HG03095 (cell line): ENCODE measurements around the gene BICC1.

Source experiments
- ATAC-seq: cut with Tn5 transposase; IDR thresholded peaks from one replicate; pipeline ENCODE4 v1.9.1; 2021; ENCODE audit warnings: moderate library complexity; ENCODE audit not compliant: unreplicated experiment

BICC1 gene, protein sequence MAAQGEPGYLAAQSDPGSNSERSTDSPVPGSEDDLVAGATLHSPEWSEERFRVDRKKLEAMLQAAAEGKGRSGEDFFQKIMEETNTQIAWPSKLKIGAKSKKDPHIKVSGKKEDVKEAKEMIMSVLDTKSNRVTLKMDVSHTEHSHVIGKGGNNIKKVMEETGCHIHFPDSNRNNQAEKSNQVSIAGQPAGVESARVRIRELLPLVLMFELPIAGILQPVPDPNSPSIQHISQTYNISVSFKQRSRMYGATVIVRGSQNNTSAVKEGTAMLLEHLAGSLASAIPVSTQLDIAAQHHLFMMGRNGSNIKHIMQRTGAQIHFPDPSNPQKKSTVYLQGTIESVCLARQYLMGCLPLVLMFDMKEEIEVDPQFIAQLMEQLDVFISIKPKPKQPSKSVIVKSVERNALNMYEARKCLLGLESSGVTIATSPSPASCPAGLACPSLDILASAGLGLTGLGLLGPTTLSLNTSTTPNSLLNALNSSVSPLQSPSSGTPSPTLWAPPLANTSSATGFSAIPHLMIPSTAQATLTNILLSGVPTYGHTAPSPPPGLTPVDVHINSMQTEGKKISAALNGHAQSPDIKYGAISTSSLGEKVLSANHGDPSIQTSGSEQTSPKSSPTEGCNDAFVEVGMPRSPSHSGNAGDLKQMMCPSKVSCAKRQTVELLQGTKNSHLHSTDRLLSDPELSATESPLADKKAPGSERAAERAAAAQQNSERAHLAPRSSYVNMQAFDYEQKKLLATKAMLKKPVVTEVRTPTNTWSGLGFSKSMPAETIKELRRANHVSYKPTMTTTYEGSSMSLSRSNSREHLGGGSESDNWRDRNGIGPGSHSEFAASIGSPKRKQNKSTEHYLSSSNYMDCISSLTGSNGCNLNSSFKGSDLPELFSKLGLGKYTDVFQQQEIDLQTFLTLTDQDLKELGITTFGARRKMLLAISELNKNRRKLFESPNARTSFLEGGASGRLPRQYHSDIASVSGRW

GRCh38 chr10:58512491-58513187, at the start of gene BICC1:
Gene BICC1, plus strand, starts transcription at chr10:58512872. Its CDS starts 272 bp downstream, at chr10:58513144.
- no peak for ATAC-seq

GRCh38 chr10:58464956-58465355, 47.7 kb upstream of the BICC1 start:
- no peak for ATAC-seq

- ATAC-seq: no peak
Measured at GRCh38 chr10:58465629-58466028, 47.0 kb upstream of the BICC1 start.

DNA sequence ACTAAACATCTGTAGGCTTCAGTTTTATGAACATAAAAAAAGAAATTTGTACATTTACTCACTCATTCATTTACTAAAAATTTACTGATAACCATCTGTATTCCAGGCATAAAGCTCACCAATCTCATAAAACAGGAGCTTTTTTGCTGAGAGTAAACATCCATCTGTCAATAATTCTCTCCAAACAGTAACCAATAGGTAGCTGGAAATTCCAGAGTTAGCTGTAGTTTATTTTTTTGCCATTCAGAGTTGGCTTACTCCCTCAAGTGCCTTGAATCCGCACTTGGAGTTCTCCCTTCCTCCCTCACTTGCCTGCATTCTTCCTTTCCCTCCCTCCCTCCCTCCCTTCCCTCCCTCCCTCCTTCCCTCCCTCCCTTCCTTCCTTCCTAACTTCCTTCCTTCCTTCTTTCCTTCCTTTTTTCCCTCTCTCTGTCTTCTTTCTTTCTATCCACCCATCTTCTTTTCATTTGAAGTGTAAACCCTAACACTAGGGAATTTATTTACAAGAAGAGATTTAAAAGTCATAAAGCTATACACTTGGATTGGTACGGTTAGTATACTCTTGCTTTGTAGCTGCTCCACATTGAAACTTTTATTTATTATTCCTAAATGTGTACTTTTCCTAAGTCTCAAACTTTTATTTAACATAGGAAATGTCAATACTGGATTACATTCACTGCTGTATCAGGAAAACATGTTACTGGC, 44.6 kb upstream of the BICC1 start:
- no peak for ATAC-seq

DNA sequence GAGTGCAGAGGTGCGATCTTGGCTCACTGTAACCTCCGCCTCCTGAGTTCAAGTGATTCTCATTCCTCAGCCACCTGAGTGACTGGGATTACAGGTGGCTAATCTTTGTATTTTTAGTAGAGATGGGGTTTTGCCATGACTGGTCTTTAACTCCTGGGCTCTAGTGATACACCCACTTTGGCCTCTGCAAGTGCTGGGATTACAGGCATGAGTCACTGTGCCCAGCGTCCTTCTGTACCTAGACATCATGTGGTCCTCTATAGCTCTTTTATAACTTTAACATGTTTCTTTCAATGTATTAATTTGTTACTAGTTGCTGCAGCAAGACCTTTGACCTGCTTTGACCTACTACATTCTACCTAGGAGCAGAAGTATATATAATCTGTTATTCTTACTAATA, 38.7 kb upstream of the BICC1 start:
- ATAC-seq: no peak

GRCh38 chr10:58475322-58476277, 37.1 kb upstream of the BICC1 start:
- no peak for ATAC-seq

GRCh38 chr10:58477122-58477521, 35.5 kb upstream of the BICC1 start:
- no peak for ATAC-seq

GRCh38 chr10:58477902-58478301, 34.8 kb upstream of the BICC1 start:
- ATAC-seq: no peak

- no peak for ATAC-seq
Measured at GRCh38 chr10:58479045-58479444, 33.6 kb upstream of the BICC1 start.

- no peak for ATAC-seq
Measured at GRCh38 chr10:58480321-58480720, 32.4 kb upstream of the BICC1 start.

DNA sequence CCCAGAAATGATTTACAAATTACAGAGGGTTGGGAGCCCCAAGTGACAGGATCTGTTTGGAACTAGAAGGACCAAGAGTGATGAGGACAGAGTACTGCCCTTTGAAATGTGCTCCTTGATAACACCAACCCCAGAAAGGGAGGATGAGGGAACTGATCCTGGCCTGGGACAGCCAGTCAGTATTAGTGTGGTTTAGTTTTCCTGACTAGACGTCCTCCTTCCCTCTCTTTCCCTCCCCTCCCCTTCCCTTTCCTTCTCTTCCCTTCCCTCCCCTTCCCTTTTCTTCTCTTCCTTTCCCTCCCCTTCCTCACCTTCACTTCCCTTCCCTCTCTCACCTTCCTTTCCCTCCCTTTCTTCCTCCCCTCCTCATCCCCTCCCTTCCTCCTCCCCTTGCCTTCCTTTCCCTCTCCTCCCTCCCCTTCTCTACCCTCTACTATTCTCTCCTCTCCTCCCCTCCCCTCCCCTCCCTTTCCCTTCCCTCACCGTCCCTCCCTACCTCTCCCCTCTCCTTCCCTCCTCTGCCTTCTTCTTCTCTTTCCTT, 31.0 kb upstream of the BICC1 start:
- ATAC-seq: no peak

DNA sequence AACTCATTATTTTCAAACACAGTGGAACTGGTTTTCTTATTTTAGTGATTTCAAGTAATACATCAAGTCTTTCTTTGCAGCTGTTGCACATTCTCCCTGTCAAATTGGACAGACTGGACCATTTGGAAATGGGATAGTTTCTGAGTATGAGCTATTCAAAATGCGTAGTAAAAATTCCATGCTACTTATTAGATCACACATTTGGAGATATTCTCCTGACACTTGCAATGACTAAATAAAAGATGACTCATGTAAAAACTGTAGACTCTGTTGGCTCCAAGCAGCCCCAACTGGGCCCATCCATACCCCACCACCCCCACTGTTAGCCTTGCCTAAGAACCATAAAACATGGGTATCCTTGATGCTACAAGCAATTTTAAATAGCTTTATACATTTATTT, 25.9 kb upstream of the BICC1 start:
- no peak for ATAC-seq

DNA sequence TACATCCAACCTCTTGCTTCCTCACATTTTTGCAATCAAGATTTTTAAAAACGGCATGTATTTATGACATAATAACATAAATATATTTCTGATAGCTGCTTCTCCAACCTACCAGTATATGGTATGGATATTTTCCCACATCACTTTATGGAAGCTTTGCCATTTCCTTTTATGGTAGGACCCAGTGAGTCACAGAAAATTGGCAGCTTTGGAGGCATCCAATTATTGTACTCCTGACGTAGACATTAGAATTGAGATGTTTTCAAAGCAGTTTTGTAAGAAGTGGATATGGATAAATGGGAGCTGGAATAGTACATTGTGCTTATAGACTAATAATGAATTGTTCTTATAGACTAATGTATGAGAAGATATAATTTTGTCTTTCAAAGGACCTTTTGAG, 23.8 kb upstream of the BICC1 start:
- ATAC-seq: no peak

DNA sequence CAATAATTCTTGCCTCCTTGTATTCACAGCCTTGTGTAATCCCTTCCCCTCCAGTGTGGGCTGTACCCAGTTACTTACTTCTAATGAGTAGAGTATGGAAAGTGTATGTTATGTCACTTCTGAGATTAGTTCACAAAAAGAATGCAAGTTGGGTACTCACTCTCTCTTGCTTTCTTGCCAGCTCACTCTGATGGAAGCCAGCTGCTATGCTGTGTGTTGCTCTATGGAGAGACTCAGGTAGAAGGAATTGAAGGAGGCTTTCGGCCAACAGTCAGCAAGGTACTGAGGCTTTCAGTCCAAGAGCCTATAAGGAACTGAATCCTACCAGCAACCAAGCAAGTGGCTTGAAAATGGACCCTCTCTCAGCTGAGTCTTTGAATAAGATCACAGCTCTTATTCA, 9.7 kb upstream of the BICC1 start:
- ATAC-seq: no peak

- no peak for ATAC-seq
Measured at GRCh38 chr10:58508316-58508715, 4.4 kb upstream of the BICC1 start.

- no peak for ATAC-seq
Measured at GRCh38 chr10:58511765-58512490, 744 bp upstream of the BICC1 start.

GRCh38 chr10:58513188-58514110, 777 bp downstream of the BICC1 start:
- no peak for ATAC-seq
